Limb (tissue), 2 donors: ENCODE results near the gene GNPTAB.

Experiments
- DNase-seq, 2 donors: peaks; one replicate each; pipeline ENCODE4 v3.0.0-alpha.2; 2016; ENCODE audit errors: extremely low spot score in 2 of 2

Gene GNPTAB

GRCh38 chr12:101697197-101697929, 133.4 kb downstream of the GNPTAB start, which contains the start of gene CHPT1:
CHPT1 (plus strand) TSS chr12:101697640; CDS start chr12:101697862, 222 bp downstream.
- DNase-seq = peak; percentile 37 to 84

- DNase-seq = peak in 1 of 2 donors; percentile 39
Observed at GRCh38 chr12:101696251-101697196, 134.2 kb downstream of the GNPTAB start.

GRCh38 chr12:101695706-101696105, 135.1 kb downstream of the GNPTAB start:
- DNase-seq = no peak
